Activated CD4-positive, CD25-positive, alpha-beta regulatory T cell (primary cell): ENCODE measurements around the gene GTPBP1.

ENCODE experiments used
- DNase-seq, 4 experiments: peaks; one replicate each; lab custom pipeline; 2025; lab: John Stamatoyannopoulos, UW

GTPBP1 gene

DNA sequence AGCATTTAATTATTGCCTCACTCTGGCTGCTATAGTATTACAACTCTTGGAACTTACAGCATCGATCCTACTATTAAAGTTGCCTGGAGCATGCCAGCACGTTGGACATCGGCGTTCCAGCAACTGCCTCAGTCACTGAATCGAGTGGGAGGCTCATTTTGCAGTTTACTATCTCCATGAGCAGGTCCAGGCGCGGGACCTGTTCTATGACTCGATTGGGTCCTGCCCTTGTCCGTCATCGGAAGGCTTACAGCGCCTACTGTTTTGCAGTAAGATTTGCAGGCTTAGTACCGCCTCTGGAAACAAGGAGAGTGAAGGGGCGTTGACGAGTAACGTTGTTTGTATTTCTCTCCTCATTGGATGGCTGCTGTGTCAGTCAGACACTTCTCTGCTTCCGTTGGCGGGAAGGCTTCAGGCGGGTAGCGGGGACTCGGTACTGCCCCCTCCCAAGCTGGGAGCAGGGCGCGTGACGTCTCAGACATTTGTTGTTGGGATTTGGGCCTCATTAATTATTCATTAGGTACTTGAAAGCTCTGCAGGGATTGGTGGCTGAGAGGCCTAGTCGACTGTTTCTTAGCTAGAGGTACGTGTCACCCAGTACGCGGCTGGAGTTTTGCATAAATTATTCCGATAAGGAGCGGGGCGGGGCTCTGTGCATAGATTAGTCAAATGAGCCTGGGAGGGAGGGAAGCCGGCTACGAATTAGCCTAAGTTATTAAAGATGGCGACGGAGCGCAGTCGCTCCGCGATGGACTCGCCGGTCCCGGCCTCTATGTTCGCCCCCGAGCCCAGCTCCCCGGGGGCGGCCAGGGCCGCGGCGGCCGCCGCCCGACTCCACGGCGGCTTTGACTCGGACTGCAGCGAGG, at the start of gene GTPBP1:
GTPBP1 (plus strand) TSS at position 710 of the 866 bp plus-strand sequence; CDS start at position 722, 12 bp downstream.
- DNase-seq = peak; percentile 94 to 99 (median 98)

DNA sequence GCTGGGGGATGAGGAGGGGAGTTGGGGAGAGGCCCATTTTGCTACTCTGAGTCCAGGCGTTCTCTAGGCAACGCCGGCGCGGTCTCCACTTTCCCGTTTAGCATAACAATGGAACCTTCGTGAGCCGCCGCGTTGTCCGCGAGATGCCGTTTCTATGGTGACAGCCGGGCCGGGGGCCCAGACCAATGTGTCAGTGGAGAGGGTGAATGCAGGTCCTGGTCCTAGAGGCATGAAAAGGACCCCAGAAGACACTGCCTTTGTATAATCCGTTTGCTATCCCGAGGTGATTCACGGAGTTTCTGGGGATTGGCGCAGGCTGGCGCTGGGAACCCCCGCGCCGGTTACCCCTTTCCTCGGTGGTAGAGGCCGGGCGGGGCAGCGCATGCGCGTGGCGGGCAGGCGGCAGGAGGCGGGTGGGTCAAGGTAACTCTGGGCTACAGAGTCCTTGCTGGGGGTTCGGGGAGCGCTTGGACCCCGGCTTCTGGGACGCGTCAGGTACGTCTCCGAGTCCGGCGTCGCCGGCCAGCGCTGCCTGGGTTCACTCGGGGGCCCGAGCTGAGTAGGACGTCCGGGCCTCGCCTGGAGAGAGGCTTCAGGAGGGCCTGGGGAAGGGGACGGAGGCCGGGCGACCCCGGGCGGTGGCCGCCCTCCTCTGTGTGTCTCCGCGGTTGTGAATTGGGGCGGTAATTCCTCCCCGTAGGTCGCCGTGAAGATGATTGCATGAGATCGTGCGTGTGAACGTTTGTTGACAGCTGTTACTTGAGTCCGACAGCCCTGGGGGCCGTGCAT, 49.3 kb upstream of the GTPBP1 start, which contains the start of the genes CBY1 and FAM227A:
CBY1 (plus strand) TSS at position 383 of the 789 bp plus-strand sequence. CDS start 11,417 bp downstream, outside the sequence.
FAM227A (minus strand) TSS at position 137 of the 789 bp plus-strand sequence. CDS start 6,224 bp downstream, outside the sequence.
- DNase-seq = peak; percentile 75 to 80 (median 77)

DNA sequence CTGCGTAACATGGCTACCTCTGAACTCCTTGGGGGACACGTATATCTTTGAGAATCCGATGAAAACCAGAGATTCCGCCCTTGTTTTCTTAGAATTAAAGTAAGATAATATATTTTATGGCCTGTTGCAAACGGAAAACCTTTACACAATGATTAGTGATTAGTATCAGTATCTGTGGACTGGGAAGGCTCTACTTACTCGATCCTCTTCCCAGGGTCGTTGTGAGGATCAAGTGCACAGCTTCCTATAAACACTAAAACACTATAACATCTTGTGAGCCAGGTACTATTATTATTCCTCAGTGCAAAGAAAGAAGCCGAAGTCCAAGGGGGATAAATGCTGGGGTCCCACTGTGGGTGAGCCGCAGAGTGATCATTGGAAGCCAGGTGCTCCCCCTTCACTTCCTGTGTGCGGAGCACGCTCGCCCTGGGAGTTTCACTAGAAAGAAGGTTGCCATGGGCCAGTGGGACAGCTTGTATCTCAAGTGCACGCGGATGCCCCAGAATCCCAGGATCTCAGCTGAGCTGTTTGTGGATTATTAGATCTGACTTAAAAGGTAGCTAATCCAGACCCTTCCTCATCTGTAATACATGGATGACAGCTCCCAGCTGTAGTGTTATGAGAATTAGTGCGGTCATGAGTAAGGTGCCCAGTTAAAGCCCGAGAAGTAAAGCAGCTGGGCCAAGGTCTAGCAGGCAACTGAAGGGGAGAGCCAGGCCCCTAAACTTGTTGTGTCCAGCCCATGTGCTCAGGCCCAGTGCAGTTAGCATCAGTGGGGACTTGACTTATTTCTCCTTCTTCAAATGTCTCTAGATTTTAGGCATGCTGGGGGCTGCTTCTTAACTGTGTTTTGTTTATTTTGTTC, 48.5 kb upstream of the GTPBP1 start:
- no peak for DNase-seq

DNA sequence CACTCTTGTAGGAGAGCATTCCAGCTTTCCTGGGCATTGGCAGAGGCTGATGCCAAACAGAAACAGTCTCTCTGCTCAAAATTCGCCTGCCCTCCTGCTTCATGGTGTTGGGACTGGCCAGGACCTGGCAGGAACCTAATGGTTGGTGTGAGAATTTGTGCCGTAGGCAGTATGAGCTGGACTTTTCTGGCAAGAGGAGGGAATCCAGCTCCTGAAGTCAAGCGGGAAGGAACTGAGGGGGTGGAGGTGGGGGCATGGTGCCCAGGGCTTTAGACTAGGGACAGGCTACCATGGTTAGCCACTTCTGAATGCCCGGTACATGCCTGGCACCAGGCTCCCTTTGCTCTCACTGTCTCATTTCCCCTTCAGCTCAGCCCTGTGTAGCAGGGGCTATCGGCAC, 30.9 kb upstream of the GTPBP1 start:
- no peak for DNase-seq

DNA sequence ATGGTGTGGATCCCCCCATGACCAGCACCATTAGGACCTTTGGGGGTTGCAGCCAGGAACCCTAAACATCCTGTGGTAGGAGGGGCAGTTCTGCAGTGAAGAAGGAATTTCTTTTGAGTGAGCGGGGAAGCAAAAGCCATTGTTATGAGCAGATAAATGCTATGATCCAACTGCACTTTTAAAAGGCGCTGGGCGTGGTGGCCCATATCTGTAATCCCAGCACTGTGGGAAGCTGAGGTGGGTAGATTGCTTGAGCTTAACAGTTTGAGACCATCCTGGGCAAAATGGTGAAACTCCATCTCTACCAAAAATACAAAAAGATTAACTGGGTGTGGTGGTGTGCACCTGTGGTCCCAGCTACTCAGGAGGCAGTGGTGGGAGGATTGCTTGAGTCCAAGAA, 29.9 kb upstream of the GTPBP1 start:
- DNase-seq = no peak

GRCh38 chr22:38681582-38682335, 24.0 kb upstream of the GTPBP1 start, which contains the start of gene TOMM22:
TSS of gene TOMM22 (plus strand) at chr22:38681957. CDS start at chr22:38681979, 22 bp downstream.
- peak; percentile 66 to 79 (median 74) for DNase-seq

- DNase-seq = no peak
These were observed 20.8 kb upstream of the GTPBP1 start for GRCh38 chr22:38684895-38685294.

- no peak for DNase-seq
These were observed 20.0 kb upstream of the GTPBP1 start for GRCh38 chr22:38685761-38686160.

- DNase-seq = no peak
These were observed 16.1 kb upstream of the GTPBP1 start for GRCh38 chr22:38689651-38690050.

- no peak for DNase-seq
These were observed 11.7 kb upstream of the GTPBP1 start for GRCh38 chr22:38694049-38694448.

GRCh38 chr22:38694940-38695339, 10.8 kb upstream of the GTPBP1 start:
- no peak for DNase-seq

GRCh38 chr22:38696606-38697424, 8.9 kb upstream of the GTPBP1 start:
- DNase-seq = peak in 1 of 4 experiments; percentile 6

GRCh38 chr22:38697425-38698089, 8.2 kb upstream of the GTPBP1 start:
- no peak for DNase-seq

DNA sequence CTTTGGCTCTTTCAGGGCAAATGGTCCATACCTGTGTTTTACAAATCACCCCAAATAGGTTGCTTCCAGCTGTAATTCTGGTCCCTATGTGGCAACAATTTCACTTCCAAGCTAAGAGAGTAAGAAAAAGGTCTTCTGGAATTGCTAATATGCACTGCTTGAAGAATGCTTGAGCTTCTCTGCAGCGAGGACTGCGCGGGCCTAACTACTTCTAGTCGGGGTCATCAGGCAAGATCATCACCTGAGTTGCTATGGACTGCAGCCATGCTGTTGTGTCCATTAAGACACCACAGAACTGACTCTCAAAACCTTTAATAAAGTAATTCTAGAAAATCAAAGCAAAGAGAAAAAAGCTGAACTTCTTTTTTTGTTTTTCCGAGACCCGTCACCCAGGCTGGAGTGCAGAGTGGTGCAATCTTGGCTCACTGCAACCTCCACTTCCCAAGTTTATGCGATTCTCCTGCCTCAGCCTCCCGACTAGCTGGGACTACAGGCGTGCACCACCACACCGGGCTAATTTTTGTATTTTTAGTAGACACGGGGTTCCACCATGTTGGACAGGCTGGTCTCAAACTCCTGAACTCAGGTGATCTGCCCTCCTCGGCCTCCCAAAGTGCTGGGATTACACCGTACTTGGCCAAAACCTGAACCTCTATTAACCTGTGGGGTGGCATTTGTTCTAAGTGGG, 7.2 kb upstream of the GTPBP1 start:
- DNase-seq = no peak

GRCh38 chr22:38699143-38699542, 6.6 kb upstream of the GTPBP1 start:
- no peak for DNase-seq

DNA sequence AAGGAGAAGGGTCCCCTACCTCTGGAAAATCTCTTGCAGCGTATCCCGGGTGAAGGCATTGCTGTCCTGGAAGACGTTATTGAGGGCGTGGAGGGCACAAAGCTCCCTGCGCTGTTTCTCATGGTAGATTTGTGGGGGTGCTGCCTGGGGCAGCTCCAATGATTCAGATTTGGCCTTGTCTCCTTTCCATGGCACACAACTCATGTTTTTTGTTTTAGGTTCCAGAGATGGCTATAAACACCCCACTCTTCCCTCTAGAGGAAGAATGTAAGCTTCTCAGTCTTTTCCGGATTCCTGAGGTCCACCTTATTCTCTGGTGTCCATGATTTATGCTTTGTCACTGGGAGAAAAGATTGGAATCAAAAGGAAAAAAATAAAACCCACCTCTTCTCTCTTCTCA, 6.0 kb upstream of the GTPBP1 start:
- DNase-seq = no peak

- DNase-seq = peak in 1 of 4 experiments; percentile 54
These were observed 5.4 kb upstream of the GTPBP1 start for GRCh38 chr22:38700270-38700788.
